ENCODE data around the gene IGF2BP3.

Gene IGF2BP3

DNA sequence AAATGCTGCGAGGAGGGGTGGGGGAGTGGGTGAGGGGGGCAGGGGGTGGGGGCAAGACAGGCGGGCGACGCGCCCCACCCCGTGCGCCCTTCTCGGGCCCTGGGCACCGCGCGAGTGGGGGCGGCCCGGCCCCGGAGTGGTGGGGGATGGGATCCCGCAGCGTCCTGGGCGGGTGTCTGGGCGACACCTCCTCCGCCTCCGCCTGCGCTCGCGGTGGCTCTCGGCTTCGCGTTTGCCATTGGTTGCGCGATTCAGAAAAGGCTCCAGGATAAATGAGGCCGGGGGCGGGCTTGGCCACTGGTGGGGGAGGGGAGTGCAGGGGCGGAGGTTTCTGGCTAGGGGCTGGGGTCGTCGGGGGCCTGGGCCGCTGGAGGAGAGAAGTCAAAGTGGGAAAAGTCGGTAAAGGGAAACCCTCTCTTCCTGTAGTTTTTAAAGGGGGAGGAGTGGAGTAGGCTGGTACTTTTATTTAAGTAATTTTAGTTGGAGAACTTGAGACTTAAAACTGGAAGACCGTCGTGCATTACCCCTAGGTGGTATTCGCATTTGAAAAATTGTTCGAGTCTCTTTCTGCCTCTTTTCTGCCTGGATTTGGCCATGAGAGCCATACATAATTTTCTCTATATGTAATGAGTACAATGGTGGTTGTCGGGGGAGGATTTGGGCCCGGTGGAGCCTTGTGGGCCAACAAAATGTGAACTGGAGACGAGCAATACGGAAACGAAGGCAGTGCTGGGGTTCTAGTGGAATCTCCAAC is 992 bp upstream of the IGF2BP3 start:
- DNase-seq: peak; percentile 88

DNA sequence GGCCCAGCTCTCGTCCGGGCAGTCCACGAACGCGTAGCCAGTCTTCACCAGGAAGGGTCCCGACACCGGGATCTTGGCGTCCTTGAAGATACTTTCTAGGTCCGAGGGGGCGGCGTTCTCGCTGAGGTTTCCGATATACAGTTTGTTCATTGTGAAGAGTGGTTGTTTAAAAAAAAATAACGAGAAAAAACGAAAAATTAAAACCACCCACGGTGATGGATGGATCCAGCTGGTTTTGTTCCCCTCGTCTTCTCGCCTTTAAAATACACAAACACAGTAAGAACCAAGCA is 385 bp downstream of the IGF2BP3 start:
- DNase-seq: no peak

DNA sequence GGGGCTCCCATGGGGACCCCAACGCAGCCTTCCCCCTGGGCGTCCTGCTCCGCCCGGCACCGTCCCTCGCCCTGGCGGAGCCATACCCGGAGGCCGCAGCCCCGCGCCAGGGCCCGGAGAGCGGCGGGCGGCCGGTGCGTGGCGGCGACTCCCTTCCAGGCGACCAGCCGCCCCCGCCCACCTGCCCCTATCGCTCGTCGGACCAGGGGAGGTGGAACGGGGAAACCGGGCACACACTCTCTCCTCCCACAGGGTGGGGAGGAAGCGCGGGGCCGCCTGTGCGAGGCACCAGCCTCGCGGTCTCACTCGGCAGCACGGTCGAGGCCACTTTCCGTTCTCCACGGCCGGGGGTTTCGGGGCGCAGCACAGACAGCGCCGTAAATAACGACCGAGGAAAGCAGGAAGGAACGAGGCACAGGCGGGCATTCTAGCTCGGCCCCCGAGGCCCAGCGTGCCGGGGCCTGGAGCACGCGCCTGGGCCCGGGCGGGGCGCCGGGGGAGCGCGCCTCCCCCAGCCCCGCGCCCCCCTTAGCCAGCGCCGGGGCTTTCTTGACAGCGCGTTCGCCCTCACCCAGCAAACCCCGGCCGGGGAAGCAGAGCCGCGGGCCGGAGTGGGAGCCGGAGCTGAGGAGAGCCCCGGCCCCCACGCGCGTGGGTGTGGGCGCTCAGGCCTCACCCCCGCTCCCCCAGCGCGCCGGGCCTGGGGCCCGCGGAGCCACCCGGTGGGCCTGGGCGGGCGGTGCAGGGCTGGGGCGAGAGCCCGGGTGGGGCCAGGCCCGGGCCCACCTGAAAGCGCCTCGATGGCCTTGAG is 936 bp downstream of the IGF2BP3 start:
- peak; percentile 22 for DNase-seq

DNA sequence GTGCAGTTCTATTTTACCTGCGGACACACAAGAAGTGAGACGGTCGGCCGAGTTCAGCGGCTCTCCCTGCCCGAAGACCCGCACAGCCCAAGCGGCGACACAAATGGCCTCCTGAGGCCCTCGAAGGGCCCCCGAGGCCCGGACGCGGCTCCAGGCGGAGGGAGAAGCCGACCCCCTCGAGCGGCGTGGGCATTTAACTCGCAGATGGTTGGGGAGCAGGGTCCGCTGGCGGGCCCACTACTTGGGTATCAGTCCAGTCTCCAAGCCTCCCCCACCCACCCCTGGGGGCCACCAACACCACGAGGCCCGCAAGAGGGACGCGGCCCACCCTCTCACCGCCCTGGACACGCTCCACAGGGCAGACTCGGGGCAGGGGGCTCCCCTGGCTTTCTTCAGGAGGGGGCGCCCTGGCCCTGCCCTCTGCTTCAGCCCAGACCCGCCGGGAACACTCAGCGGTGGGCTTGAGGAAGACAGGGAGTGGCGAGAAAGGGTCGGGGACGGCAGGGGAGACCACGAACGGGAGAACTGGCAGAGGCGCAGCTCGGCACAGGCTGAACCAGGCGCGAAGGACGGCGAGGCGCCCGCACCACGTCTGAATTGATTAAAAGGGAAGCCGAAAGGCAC is 1.7 kb downstream of the IGF2BP3 start:
- no peak for DNase-seq

DNA sequence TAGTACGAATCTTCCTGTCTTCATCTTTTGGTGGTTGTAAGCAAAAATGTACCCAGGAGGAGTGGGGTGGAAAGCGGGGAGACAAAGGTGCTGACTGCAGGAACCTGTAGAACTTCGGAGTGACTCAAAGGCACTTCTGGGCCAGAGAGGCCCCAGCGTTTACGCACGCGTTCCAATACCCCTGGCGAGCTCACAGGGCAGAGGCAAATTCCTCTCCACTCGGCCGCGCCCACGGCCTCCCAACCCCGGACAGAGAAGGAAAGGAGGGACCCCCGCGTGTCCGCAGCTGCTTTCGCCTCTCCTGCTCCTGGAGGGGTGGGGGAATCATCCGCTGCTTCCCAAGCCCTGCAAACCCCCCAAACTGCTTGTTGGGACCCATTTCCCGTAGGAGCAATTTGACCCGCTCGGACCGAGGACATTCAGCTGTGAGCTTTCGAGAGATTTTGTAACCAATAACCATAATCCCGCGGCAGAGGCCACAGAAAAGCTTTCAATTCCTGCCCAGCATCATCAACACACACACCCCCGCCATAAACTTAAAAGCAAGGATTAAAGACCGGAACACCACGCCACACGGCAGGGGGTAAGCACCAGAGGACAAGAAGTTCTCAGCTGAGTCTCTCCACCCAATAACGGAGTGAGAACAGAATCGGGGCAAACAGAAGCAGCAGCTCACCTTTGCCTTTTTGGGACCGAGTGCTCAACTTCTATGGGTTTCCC is 2.3 kb downstream of the IGF2BP3 start:
- DNase-seq: peak; percentile 32

DNA sequence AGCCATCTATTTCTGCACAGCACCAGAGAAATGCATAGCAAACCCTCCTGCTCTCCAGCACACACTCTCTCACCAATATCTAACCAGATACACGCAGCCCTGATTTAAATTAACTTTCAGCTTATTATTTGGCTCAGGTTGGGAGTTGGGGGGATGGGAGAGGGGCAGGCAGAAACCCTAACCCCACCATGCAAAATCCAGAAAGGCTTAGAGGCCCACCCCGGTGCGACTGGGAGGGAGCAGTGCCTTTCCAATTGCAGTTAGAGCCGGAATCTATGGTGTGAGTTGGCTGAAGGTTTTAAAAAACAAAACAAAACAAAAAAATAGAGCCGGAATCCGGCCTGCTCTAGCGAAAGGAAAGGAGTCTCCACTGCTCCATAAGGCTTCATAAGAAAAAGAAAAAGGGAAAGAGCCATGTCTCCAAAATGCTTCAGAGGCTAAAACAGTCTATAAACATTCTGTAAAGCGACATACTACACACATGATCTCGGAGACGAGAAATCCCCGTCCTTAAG is 2.9 kb downstream of the IGF2BP3 start:
- DNase-seq: no peak

DNA sequence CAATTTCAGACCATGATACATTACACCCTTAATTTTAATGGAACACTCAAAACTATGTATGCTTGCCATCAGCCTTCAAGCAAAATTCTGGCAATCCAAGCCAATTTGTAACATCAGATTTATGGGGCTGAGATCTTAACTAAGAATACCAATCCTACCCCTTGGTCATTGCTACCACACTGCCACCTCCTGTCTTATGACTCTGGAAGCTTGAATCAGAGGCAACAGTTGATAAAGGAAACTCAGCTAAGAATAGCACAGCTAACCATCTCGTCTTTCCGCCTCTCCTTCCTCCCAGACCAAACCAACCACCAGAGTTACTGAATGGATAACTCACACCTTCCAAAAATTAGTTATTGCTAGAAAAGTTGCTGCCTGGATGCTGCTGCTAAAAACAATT is 7.4 kb downstream of the IGF2BP3 start:
- peak; percentile 41 for DNase-seq

DNA sequence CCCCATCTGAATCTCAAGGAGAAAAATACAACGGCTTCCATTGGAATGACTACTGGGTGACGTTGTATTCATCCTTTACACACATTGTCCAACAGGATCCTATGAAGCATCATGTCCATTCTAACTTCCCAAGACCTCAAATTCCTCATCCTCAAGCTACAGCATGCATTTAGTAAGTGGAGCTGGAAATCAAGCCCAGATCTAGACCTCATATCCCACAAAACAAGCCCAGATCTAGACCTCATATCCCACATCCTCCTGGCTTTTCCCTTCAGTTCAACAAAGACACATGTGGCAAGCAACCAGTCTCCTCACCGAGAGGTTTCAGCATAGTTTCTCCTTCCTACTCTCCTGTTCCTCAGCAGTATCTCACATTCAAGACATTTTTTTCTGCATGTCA is 12.2 kb downstream of the IGF2BP3 start:
- no peak for DNase-seq

DNA sequence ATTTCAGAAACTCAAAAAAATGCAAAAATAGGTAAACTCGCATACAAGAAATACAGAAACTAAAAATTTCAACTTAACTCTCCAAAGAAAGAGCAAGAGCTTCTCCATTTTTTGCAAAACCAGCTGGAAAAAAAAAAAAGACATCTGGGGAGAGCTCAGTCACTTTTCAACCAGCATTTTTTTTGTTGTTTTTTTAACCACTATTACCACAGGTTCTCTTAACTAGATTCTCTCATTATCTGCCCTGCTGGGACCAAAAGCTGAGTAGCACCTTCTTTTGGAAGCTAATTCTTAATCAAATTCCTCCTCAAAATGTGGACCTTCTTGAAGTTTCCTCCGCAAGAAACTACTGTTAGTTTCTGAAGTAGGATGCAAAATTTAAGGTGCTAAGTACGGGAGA is 14.2 kb downstream of the IGF2BP3 start:
- no peak for DNase-seq

DNA sequence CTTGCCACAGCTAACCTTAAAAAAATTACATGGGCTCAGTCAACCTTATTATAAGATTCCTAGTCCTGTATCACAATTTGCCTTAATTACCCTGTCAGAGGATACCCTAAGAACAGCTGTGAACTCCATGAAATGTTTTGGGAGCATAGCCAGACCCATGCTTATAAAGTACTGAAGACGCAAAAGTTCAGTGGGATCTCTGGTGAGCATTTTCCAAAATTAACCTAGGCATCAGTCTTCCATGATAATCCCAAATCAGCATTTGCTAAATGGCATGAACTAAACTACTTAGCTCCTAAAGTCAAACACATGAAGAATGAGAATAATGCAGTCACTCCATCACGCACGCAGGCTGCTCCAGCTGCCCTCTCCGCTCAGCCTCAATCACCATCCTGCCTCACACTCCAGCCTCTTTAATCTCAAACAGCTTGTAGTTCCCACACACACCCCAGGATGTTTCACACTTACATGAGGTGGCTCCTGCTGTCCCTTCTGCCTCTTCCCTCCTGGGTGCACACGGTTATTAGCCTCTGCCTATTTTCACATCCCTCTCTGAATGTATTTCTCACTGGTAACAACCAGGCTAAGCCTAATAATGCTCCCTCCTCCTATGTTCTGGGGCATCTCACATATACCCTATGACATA is 15.3 kb downstream of the IGF2BP3 start:
- no peak for DNase-seq

DNA sequence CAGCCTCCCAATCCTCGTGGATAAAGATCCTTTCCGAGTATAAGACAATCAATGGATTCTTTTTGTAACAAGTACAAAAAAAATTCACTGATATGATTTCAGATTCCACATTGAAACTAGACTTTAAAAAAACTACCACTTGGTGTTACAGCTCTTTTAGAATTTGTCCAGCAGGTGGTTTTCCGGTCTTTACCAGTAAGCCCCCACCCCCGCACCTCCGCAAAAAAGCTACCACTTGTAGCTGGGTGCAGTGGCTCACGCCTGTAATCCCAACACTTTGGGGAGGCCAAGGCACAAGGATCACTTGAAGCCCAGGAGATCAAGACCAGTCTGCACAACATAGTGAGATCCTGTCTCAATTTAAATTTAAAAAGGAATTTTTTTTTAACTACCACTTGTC is 19.8 kb downstream of the IGF2BP3 start:
- no peak for DNase-seq

DNA sequence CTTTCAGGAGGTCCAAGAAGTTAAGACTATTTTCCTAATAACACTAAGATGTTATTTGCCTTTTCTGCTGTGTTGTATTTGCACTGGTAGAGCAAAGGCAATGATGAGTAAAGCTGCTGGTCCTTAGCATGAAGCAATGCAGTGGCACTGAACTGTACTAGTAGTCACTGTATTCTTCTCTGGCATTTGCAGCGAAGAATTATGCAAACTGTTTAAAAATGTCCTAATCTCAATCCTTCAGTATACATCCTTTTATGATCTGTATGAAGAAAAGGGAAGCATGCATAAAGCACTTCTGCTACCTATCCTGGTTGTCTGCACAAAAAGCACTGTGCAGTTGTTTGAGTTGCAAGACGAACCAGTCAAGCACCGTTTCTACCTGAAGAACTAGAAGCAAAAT is 20.4 kb downstream of the IGF2BP3 start:
- no peak for DNase-seq

DNA sequence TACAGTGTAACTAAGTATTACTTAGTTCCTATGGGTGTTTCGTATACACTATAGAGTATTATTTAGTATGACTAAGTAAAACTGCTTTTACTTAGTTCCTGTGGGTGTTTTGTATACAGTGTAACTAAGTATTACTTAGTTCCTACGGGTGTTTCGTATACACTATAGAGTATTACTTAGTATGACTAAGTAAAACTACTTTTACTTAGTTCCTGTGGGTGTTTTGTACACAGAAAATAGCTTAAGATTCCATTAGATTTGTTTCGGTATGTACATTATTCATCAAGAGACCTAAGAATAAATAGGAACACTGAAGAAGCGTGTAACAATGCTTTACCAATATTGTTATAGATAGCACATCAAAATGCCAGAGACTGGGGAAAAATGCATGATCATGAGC is 25.0 kb downstream of the IGF2BP3 start:
- DNase-seq: no peak

DNA sequence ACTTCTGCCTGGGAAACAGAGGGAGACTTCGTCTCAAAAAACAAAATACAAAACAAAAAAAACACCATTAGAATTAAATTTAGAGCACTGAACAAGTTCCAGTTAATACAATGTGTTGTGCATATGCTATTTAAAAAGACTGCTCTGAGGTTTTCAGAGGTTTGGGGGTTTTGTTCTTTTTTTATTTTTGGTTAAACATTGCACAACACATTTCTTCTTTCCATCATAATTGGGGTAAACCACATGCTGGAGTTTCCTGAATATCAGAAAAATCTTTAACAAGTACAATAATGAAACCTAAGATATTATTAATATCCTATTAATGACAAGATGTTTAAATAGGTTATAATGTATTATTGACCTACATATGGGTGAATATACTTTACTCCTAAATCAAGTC is 26.3 kb downstream of the IGF2BP3 start:
- DNase-seq: no peak

DNA sequence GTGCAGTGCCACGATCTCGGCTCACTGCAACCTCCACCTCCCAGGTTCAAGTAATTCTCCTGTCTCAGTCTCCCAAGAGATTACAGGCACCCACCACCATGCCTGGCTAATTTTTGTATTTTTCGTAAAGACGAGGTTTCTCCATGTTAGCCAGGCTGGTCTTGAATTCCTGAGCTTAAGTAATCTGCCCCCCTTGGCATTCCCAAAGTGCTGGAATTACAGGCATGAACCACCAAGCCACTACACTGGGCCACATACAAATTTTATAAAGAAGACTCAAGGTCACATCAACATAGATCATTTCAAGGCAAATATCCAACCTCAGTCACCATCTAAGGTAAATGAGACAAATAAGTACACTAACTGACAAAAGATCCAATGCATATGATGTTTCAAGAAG is 32.1 kb downstream of the IGF2BP3 start:
- no peak for DNase-seq

DNA sequence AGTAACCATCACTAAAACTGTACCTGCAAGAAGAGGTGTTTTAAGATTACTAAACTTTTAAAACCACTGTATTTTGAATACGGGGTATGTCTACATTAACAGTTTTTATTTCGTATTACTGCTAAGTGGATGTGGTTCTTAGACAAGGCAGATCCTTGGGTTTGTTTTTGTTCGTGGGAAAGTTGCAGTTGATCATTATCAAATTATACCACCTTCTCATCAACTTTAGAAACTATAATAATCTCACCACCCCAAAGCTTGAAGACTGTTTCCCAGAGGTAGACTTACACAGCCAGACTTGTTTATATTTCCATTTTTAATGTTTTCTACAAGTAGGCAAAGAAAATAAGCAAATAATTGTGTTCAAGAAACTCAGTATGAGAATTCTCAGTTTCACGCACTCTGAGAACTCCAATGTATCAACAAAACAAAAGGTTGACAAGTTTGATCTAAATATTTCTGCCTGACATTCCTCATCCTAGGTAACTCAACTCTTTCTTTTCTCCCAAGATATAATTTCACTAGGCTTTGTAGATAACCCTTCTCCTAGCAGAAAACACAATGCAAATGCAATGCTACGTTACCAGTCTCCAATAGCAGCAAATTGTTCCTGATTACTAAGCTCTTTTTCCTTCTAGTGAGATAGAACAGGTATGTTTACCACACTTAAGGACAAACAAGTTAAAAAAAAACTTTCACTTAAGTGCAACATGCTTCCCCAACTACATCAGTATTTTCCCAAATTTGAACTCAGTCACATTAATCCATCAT is 36.0 kb downstream of the IGF2BP3 start:
- DNase-seq: no peak

DNA sequence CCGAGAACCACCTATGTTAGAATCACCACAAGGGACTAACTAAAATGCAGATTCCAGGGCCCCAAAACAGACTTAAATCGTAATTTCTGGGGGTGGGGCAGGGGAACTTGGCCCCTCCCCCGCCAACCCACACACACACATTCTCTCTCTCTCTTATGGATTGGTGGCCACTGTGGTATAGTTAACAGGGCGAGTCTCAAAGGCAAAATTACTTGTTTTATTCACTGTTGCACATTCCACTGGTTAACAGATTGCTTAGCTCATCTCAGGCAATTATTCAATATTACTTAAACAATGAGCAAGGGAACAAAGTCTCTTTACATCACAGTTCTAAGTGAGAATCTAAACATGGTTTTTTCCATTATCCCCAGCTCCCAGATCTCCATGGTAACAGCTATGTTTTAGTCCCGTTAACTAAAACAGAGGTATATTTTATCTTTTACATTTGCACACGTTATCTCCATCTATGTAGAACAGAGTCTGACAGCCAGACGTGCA is 38.5 kb downstream of the IGF2BP3 start:
- DNase-seq: no peak

DNA sequence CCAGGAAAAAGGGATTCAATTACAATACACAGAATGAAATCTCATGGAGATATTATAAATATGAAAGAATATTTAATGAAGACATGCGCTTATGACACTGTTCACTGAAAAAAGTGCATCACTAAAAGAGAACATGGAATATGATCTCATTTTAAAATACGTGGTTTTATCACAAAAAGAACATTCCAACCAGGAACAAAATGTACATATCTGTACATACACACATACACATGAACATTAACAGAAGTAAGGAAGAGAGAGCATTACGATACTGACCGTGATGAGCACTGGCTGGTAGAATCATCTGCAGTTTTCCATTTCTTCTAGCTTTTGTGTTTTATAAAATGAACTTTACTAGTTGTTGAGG is 39.4 kb downstream of the IGF2BP3 start:
- no peak for DNase-seq

DNA sequence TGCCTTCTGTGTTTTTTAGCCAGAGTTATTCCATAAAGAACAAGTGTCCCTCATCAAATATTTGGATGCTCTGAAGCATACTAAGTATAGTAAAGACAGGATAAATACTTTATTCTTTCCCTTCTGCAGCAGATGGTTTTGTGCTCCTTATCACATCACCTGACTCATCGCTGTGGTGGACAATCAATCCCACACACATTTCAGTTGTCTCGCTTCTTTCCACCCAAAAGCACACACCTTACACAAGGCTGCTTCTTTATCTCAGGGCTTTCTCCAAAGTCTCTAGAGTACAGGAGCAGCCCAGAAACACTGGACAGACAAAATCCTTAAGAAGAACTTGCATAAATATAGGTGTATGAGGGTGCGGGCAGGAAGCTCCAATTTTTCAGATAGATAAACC is 43.4 kb downstream of the IGF2BP3 start:
- DNase-seq: no peak

DNA sequence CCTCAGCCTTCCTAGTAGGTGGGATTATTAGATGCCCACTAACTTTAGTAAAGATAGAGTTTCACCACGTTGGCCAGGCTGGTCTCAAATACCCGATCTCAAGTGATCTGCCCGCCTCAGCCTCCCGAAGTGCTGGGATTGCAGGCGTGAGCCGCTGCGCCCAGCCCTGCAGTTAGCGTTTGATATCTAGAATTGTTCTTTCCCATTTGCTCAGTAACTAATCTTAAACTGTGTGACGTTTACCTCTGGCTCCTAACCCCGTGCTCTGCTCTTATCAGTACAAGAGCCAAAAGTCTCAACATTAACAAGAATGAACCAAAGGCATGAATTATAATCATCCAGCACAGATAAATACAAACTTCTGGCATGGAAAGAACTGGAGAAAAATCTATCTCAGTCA is 47.4 kb downstream of the IGF2BP3 start:
- DNase-seq: no peak

DNA sequence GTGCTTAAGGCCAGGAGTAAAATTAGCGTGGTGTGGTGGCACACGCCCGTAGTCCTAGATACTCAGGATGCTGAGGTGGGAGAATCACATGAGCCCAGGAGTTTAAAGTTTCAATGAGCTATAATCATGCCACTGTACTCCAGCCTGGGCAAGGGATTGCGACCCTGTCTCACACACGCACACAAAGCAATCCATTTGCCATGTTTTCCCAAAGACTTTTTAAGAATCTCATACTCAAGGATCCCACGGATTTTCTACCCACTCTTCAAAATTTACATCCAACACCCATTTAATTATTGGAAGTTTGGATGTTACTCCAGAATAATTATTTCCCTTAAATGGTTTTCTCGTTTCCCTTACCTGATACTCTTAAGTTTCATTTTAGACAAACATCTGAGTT is 47.9 kb downstream of the IGF2BP3 start:
- no peak for DNase-seq

DNA sequence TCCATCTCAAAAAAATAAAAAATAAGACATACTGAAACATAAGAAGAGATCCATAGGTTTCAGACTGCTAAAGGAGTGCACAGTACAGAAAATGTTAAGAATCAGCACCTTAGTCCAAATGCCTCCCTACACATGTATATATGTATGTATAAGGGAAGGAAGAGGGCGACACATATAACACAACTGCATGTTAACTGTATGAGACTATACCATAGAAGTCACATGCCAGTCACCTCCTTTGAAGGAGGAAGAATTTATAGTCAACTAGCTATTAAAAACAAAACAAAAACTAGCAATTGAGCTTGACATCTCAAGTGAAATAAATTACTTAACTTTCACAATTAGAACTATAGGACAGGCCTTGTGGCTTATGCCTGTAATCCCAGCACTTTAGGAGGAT is 50.4 kb downstream of the IGF2BP3 start:
- no peak for DNase-seq
